Ascending aorta (tissue), 2 donors: Measurements from ENCODE around the gene STON2. TPM values are rescaled to one million over a fixed set of nuclear protein-coding genes. Genes with fewer than 3 reads are reported as not detected.

Source experiments
- DNase-seq, 2 donors: peaks; one replicate each; pipeline ENCODE4 v3.0.0-alpha.2; 2019; ENCODE audit warnings: low spot score in 2 of 2
- H3K27ac ChIP-seq, 2 donors: fragments of 200-600 bp; sonication (generic); one replicate each; pipeline ENCODE4 v1.5.1; 2016 to 2017; ENCODE audit warnings: mild to moderate bottlenecking in 1 of 2
- H3K27me3 ChIP-seq: fragments of 200-600 bp; sonication (generic); one replicate; pipeline ENCODE4 v1.5.1; 2017
- H3K36me3 ChIP-seq, 2 donors: fragments of 200-600 bp; sonication (generic); one replicate each; pipeline ENCODE4 v1.5.1; 2016
- H3K4me1 ChIP-seq, 2 donors: fragments of 200-600 bp; sonication (generic); one replicate each; pipeline ENCODE4 v1.5.1; 2016 to 2017; ENCODE audit warnings: mild to moderate bottlenecking in 1 of 2
- H3K4me3 ChIP-seq, 2 donors: fragments of 200-600 bp; sonication (generic); one replicate each; pipeline ENCODE4 v1.5.1; 2016 to 2017; ENCODE audit warnings: mild to moderate bottlenecking in 1 of 2
- H3K9me3 ChIP-seq, 2 donors: fragments of 200-600 bp; sonication (generic); one replicate each; pipeline ENCODE4 v1.5.1; 2016
- CTCF ChIP-seq, 3 experiments: fragments of 200-600 bp in 2 of 3; fragments of 450-650 bp in 1 of 3; sonication (generic) in 2 of 3; IDR thresholded peaks; one replicate each; pipeline ENCODE4 v1.5.1; 2016 to 2019; ENCODE audit warnings: antibody characterized with exemption in 3 of 3, mild to moderate bottlenecking in 1 of 3, moderate library complexity in 1 of 3
- intact Hi-C: fragments of 100-400 bp; cut with DNase I; formaldehyde crosslinking; loops from one replicate; pipeline ENCODE4 v1.15.1; 2023
- total RNA-seq: library from RNA; depleted of rRNA; stranded (reverse); fragments of >200 nt; gene quantifications from one replicate; pipeline ENCODE4 v1.1.0, GENCODE V29; 2016

STON2 gene
- total RNA-seq, 1 donor from 2014 or later, result 54.0 TPM

GRCh38 chr14:81289516-81289915, 110.6 kb downstream of the STON2 start:
- Histone ChIP-seq H3K4me1 (no peaks in the 10 kb centered on the region), H3K27me3 (no peaks in the 10 kb centered on the region), H3K27ac (no peak overlapping the region), H3K4me3 (no peak overlapping the region), H3K36me3 (no peaks in the 10 kb centered on the region), H3K9me3 (no peaks in the 10 kb centered on the region)
- no peak for TF ChIP-seq CTCF (IDR thresholded peaks at IDR 0.05)
- intact Hi-C loops, result no loop called here
- no peak for DNase-seq

DNA sequence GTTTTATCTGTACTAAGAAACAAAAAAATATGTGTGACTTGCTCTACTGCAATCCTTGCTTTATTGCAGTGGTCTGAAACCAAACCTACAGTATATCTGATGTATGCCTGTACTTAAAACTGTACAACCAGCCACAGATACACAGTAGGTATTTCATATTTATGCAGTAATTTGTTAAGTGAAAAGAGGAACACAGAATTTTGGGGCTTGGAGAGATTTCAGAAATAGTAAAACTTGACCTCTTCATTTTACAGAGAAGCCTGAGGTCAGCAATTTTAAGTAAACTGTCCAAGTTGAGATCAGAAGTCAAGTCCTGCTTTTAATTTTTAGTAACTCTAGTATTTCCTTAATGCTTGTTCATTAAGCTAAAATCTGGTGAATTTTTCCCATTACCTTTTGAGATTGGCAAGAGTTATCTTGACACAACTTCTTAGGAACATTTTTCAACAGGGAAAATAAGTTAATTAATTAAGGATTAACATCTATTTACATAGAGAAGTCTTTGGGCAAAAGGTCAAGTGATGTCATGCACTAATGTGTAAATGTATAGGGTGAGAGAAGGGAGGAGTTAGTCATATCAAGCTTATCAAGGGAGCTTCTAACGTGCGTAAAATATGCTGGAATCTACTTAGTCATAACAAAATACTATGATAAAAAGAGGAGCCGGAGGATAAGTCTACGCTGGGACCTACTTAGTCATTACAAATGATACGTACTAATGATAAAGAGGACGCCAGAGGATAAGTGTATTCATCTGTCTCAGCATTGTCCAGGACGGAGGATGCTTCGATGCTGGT, 113.4 kb downstream of the STON2 start:
- no peak overlapping the region for H3K4me3 ChIP-seq
- DNase-seq, result no peak
- H3K9me3 ChIP-seq, result no peaks in the 10 kb centered on the region
- H3K4me1 ChIP-seq, result no peaks in the 10 kb centered on the region
- TF ChIP-seq CTCF (IDR thresholded peaks at IDR 0.05), result no peak
- no peak overlapping the region for H3K27ac ChIP-seq
- H3K36me3 ChIP-seq, result no peaks in the 10 kb centered on the region
- H3K27me3 ChIP-seq, result no peaks in the 10 kb centered on the region
- intact Hi-C loops, result no loop called here

GRCh38 chr14:81285245-81285644, 114.9 kb downstream of the STON2 start:
- no peak overlapping the region for H3K4me3 ChIP-seq
- H3K36me3 ChIP-seq, result no peaks in the 10 kb centered on the region
- no peak for TF ChIP-seq CTCF (IDR thresholded peaks at IDR 0.05)
- no peak overlapping the region for H3K27ac ChIP-seq
- H3K27me3 ChIP-seq, result no peaks in the 10 kb centered on the region
- H3K9me3 ChIP-seq, result no peaks in the 10 kb centered on the region
- no peaks in the 10 kb centered on the region for H3K4me1 ChIP-seq
- DNase-seq, result no peak
- intact Hi-C loops, result no loop called here

DNA sequence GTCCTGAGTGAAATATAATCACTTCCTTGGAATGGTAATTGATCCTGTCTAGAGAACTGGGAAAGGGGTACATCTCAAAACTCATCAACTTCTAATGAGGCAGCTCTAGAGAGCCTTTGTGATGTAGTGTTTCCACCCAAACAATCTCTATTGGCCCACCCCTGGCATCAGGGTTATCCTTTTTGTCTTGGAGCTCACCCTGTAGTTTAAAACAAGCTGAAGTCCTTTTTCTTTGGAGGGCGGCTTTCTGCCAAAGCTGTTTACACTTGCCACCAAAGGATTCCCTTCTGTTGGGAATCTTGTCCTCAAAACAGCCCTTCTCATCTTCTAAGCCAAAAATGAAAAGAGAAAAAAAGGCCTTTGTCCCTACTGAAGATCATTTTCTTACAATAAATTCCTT, 118.8 kb downstream of the STON2 start:
- no peaks in the 10 kb centered on the region for H3K27me3 ChIP-seq
- no peaks in the 10 kb centered on the region for H3K36me3 ChIP-seq
- no peak for DNase-seq
- H3K27ac ChIP-seq, result no peak overlapping the region
- no peak for TF ChIP-seq CTCF (IDR thresholded peaks at IDR 0.05)
- no peak overlapping the region for H3K4me3 ChIP-seq
- intact Hi-C loops, result no loop called here
- H3K4me1 ChIP-seq, result no peaks in the 10 kb centered on the region
- no peaks in the 10 kb centered on the region for H3K9me3 ChIP-seq

DNA sequence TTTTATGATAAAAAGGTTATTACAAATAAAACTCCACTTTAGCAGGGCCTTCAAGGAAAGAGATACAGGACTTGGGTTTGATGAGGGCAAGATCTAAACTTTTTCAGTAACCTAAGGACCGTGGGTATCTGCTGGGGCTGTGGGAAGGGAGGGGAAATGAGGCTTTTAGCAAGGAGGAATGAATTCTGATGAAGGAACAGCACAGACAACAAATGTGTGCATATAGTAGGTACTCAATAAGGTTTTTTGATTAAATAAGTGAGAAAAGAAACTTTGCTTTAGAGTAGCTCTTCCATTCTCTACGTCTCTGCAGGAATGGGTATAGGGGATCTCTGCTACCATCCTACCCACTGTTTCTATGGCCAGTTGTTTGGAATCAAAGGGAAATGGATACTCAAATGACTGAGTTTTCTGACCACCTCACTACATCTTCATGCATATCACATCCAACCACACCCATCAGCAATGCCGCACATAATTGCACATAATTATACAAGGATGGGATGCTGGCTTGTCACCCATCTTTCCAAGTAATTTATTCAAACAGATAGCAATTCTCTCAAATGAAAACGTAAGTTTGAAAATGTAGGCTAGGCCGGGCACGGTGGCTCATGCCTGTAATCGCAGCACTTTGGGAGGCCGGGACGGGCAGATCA, 119.9 kb downstream of the STON2 start:
- Histone ChIP-seq H3K36me3 (no peaks in the 10 kb centered on the region), H3K4me1 (no peaks in the 10 kb centered on the region), H3K27me3 (no peaks in the 10 kb centered on the region), H3K4me3 (no peak overlapping the region), H3K9me3 (no peaks in the 10 kb centered on the region), H3K27ac (no peak overlapping the region)
- TF ChIP-seq CTCF (IDR thresholded peaks at IDR 0.05), result no peak
- no peak for DNase-seq
- intact Hi-C loops, result no loop called here
